ENCODE data around the gene GRK3. TPM values are rescaled to one million over a fixed set of nuclear protein-coding genes. Genes with fewer than 3 reads are reported as not detected.

Gene GRK3
- total and polyA plus RNA-seq, 2 donors (not counting 3 experiments of a cell fraction or from before 2014, with no cell fraction given) = 0.68 to 4.4 TPM

DNA sequence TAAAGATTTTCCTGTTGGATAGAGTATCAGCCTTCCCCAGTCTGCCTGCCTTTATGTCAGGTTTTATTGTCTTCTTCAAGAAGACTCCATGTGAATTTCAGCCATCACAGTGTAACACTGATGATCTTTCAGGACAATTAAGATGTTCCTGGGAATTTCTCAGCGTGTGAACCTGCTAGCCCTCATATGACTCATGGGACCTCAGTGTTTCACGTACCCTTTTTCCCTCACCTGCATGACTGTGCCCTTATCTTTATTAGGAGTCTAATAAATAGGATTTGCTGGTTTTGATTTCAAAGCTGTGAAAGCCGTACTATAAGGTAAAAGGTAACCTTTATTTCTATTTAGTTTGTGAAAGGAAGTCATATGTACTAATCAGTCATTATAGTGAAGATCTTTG is 95.9 kb downstream of the GRK3 start:
- Histone ChIP-seq H2AFZ (ENCODE audit: low read depth, low read length) (no peak overlapping the region), H3K9me3 (replicated peaks; ENCODE audit: control insufficient read depth, insufficient read depth, low read length) (no peaks in the 10 kb centered on the region), H3K36me3 (ENCODE audit: control insufficient read depth in 2 of 2, extremely low read depth in 1 of 2, insufficient read depth in 2 of 2, low read length in 2 of 2) (no peaks in the 10 kb centered on the region), H3K9ac (replicated peaks; ENCODE audit: extremely low read depth, insufficient read depth, low read length) (no peak overlapping the region), H3K27ac (ENCODE audit: insufficient read depth, low read depth, low read length) (no peak overlapping the region), H4K20me1 (replicated peaks; ENCODE audit: control insufficient read depth, extremely low read depth, insufficient read depth, low read length) (no peaks in the 10 kb centered on the region), H3K4me1 (ENCODE audit: control insufficient read depth, extremely low read depth, insufficient read depth, low read length) (no peaks in the 10 kb centered on the region), H3K9me1 (replicated peaks; ENCODE audit: control insufficient read depth, extremely low read depth, insufficient read depth, low read length) (no peaks in the 10 kb centered on the region), H3K4me3 (replicated peaks in 1 of 3; ENCODE audit: insufficient read depth in 1 of 3, low read depth in 1 of 3, low read length in 3 of 3) (no peak overlapping the region), H3K4me2 (ENCODE audit: insufficient read depth, low read length) (no peak overlapping the region), H3K79me2 (ENCODE audit: control insufficient read depth, insufficient read depth, low read length) (no peaks in the 10 kb centered on the region), H3K27me3 (ENCODE audit: control insufficient read depth in 2 of 2, insufficient read depth in 2 of 2, low read length in 2 of 2) (peaks cover 0 to 2% of the 10 kb centered on the region in 2 experiments)
- intact Hi-C loops (cut with micrococcal nuclease) = no loop called here
- ChIA-PET POLR2A (no interaction called here), CTCF (no interaction called here)
- no TSS peak for BruUV-seq (replicated peaks)
- TF ChIP-seq POLR2A (IDR thresholded peaks at IDR 0.05; ENCODE audit: low read depth, low read length) (no peak), JUN (IDR thresholded peaks at IDR 0.05; ENCODE audit: borderline replicate concordance, insufficient read depth, insufficient read length, low read depth) (no peak), POLR2AphosphoS5 (IDR thresholded peaks at IDR 0.05; ENCODE audit: insufficient read depth, low read depth, low read length) (no peak), GATA2 (IDR thresholded peaks at IDR 0.05; ENCODE audit: insufficient read depth, insufficient read length, low read depth, low read length) (no peak), MAX (IDR thresholded peaks at IDR 0.05; ENCODE audit: insufficient read depth, insufficient read length) (no peak), MYC (IDR thresholded peaks at IDR 0.05; ENCODE audit: low read depth, low read length) (no peak), EZH2 (IDR thresholded peaks at IDR 0.05; ENCODE audit: borderline replicate concordance, low read depth, low read length, severe bottlenecking) (no peak), CTCF (IDR thresholded peaks at IDR 0.05; ENCODE audit: extremely low read depth in 1 of 2, insufficient read depth in 1 of 2, low read depth in 1 of 2, low read length in 2 of 2) (no peak)
- no peak for DNase-seq (ENCODE audit: low read depth, low spot score)
- FAIRE-seq = no peak
- dilution Hi-C loops (cut with MboI; ENCODE audit: extremely low pct_ligation_motif_present, low sequenced_read_pairs) = no loop called here
